CD4-positive, alpha-beta T cell treated with Interleukin-21 for 1 hour (primary cell): Measurements from ENCODE around the gene OAS1.
A peak's percentile ranks its signal among the peaks of the same experiment; 100 is the strongest.

Source experiments
- DNase-seq: peaks from one replicate; pipeline ENCODE4 v3.0.0-alpha.2; 2020

The OAS1 gene

DNA sequence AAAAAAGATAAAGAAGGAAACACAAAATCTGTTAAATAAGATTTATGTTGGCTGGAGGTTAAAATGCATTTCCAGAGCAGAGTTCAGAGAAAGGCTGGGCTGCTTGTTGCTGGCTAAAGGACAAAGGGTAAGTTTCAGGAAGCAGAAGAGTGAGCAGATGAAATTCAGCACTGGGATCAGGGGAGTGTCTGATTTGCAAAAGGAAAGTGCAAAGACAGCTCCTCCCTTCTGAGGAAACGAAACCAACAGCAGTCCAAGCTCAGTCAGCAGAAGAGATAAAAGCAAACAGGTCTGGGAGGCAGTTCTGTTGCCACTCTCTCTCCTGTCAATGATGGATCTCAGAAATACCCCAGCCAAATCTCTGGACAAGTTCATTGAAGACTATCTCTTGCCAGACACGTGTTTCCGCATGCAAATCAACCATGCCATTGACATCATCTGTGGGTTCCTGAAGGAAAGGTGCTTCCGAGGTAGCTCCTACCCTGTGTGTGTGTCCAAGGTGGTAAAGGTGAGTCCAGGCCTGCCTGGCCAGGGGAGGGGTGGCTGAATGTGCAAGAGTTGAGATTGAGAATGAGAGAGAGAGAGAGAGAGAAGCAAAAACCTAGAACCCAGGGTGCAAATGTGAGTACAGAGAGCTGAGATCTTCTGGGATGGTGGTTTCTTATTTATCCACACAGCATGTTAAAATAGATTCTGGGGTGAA is at the start of gene OAS1:
OAS1 (plus strand) TSS at position 251 of the 703 bp plus-strand sequence; CDS start at position 329, 78 bp downstream.
- DNase-seq = peak; percentile 61

- DNase-seq = no peak
Measured at GRCh38 chr12:112859291-112859690, 47.5 kb upstream of the OAS1 start.

DNA sequence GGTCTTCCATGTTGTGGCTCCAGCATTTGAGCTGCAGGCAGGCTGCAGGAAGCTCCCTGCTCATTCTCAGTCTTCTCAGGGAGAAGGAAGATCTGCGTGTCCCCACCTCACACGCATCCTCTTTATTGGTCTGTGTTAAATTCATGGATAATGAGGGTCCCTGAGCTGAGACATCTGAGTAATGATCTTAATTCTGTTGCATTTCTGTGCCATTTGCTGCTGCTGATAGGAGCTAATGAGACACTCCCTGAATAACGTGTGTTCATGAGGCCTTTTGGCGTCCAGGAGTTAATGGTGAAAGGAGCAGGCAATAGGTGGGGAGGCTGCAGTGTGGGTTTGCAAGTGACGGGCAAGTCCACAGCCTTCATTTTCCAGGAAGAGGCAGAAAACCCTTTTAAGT is 46.6 kb upstream of the OAS1 start:
- no peak for DNase-seq

- DNase-seq = no peak
Measured at GRCh38 chr12:112861284-112861683, 45.5 kb upstream of the OAS1 start.

DNA sequence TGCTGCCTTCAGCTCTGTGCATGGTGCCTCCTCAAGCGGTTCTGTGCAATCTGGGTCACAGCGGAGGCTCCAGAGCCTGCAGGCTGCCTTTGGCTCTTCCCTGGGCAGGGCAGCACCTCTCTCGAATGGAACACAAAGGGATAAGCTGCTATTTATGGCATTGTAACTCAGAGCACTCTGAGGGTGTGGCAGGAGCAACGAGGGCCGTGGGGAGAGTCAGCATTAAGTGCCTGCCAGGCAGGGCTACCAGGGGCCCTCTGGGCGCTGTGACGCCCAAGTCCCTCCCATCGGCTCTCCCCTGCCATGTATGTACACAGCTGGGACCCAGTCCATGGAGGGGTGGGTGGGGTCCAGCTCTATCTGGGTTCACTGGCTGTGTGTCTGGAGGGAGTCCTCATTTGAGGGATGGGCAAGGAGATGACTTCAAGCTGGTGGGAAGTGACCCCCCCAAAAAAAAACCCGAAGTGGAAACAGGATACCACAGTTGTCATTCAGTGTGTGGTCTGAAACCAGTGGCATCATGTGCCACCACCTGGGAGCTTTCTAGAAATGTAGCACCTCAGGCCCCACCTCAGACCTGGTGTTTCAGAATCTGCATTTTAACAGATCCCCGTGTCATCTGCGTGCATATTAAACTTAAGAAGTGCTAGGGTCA is 44.0 kb upstream of the OAS1 start:
- DNase-seq = no peak

DNA sequence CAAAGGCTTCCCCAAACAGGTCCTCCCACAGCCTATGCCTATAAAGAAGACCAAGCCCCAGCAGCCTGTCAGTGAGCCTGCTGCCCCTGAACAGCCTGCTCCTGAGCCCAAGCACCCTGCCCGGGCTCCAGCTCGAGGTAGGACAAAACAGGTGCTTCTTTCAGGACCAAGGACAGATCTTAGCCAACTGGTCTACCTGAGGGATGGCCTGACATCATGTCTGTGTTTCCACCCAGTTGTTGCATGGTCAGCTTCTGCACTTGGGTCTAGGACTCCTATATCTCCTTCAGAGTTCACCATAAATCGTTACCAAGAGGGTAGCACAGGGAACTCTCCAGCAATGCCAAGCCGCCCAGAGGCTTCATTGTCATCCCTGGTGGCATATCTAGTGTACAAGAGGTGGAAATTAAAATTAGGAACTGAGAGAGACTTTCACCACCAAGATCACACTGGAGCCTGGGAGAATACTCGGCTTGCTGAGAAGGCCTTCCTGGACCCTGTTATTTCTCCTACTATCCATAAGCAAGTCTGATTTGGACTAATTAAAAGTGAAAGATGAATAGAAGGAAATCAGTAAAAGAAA is 38.2 kb upstream of the OAS1 start:
- no peak for DNase-seq

- no peak for DNase-seq
Measured at GRCh38 chr12:112869091-112869490, 37.7 kb upstream of the OAS1 start.

GRCh38 chr12:112869778-112870177 is 37.0 kb upstream of the OAS1 start:
- no peak for DNase-seq

- peak; percentile 5 for DNase-seq
Measured at GRCh38 chr12:112870267-112870980, 36.3 kb upstream of the OAS1 start.

GRCh38 chr12:112875608-112876007 is 31.2 kb upstream of the OAS1 start:
- DNase-seq = no peak

DNA sequence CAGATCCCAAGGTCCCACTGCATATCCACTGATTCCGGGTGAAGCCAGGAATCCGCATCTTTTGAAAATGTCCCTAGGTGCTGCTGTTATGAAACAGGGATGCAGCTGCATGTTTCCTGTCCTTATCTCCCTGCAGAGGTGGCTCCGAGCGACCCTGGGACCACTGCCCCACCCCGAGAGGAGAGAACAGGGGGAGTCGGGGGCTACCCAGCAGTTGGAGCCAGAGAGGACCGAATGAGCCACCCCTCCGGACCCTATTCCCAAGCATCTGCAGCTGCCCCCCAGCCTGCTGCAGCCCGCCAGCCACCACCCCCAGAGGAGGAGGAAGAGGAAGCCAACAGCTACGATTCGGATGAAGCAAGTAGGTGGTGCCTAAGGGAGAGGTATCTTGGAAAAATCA is 30.3 kb upstream of the OAS1 start:
- no peak for DNase-seq

DNA sequence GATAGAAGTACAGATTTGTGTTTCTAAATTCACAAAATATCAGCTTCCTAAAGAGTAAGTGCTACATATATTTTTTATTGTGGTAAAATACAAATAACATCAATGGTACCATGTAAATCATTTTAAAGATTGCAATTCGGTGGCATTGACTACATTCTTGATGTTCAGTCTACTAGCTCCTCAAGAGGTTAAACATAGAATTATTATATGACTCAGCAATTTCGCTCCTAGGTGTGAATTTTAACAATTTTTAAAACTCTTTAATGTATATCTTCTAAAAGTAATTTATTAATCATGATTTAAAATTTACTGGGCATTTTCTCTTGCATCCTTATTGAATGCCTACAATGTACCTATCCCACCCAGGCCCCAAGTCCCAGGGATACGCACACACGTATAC is 29.8 kb upstream of the OAS1 start:
- no peak for DNase-seq

- no peak for DNase-seq
Measured at GRCh38 chr12:112878488-112878887, 28.3 kb upstream of the OAS1 start.

DNA sequence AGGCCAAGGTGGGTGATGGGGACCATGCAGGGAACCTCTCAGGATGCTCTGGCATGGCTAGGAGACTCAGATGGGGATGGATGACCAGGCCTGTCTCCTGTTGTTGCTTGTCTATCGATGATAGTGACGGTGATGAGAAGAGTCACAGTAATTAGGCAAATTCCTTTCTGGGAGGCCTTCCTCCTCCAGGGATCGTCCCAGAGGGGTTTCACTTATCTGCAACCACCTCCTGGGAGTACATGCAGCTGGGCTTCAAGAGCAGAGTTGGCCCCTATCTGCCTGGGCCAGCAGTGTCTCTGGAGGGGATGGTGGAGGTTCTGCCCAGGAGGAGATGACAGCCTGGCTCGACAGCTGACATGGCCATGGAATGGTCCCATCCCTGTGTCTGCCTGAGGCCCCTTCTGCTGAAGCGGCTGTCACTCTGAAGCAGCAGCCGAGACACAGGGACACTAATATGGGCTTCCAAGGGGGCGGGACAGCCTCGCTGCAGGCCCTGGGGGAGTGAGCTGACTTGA is 27.5 kb upstream of the OAS1 start:
- no peak for DNase-seq

DNA sequence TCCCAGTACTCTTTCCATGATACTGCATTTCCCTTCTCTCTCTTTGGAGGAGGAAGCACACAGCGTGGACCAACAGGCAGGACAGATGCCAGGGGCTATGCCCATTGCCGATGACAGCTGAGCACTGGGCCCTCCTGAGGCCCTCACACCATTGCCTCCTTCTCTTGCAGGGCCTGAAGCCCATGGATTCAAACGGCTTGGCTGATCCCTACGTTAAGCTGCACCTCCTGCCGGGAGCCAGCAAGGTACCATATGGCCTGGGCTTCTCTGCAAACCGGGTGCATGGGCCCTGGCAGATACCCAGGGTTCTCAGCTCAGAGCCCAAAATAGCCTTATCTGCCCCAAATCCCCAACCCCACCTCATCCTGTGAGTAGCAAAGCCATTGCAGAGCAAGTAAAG is 25.2 kb upstream of the OAS1 start:
- DNase-seq = no peak

- DNase-seq = no peak
Measured at GRCh38 chr12:112885236-112885635, 21.5 kb upstream of the OAS1 start.

- DNase-seq = no peak
Measured at GRCh38 chr12:112887550-112887949, 19.2 kb upstream of the OAS1 start.

- DNase-seq = no peak
Measured at GRCh38 chr12:112891093-112892024, 15.4 kb upstream of the OAS1 start.

DNA sequence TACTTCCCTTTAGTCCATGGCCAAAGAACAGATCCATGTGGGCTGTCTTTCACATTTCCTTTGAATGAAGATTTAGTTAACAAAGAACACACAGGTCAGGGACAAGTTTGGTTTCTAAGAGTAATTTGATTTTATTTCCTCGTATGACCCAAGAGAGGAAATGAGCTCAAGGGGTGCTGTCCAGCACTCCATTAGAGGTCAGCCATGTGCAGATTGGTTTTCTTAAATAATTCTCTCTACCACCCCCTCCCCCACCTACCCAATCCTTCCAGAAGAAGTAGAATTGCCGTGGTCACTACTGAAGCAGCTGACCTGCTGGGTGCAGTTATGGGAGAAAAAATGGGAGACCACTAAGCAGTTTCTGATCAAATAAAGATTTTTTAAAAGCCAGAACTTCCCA is 13.9 kb upstream of the OAS1 start:
- DNase-seq = no peak

- DNase-seq = no peak
Measured at GRCh38 chr12:112894128-112894527, 12.6 kb upstream of the OAS1 start.

GRCh38 chr12:112898380-112898779 is 8.4 kb upstream of the OAS1 start:
- DNase-seq = no peak
